ENCODE measurements around the gene PLPPR2.
"Not testable (repeated sequence)": the region's sequence is repeated elsewhere in the genome, so short reads cannot be mapped to it uniquely, and the experiment has no call there.

The PLPPR2 gene

GRCh38 chr19:11373885-11374432, 18.7 kb downstream of the PLPPR2 start:
- DNase-seq, result peak in 1 of 2 donors; percentile 20

DNA sequence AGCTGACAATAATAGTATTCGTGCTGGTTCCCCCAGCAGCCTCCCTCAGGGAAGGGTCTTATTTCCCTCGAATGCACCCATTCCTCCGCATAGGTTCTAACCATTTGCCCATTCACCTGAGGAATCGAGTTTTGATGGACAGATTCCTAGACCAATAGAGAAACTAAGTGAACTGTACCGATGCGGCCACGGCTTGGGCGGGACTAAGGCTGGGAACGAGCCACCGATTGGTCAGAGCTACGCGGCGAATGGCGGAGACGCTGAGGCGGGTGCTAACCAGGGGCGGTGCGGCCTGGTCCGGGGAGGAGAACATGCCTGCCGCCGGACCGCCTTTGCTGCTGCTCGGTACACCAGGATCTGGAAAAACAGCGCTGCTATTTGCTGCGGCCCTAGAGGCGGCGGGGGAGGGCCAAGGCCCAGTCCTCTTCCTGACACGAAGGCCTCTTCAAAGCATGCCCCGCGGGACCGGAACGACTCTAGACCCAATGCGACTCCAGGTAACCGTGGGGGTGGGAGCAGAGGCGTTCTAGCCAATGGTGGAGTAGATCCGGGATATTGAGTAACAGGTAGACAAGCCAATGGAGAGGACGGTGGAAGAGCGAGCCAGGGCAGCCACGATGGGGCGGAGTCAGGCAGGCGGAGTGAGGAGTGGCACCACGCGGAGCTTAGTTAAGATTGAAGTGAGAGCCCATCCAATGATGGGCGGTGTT, 19.4 kb downstream of the PLPPR2 start, which contains the start of gene SWSAP1:
SWSAP1 (plus strand) TSS at position 234 of the 710 bp plus-strand sequence; CDS start at position 249, 15 bp downstream.
- DNase-seq, result peak; percentile 99 to 100

DNA sequence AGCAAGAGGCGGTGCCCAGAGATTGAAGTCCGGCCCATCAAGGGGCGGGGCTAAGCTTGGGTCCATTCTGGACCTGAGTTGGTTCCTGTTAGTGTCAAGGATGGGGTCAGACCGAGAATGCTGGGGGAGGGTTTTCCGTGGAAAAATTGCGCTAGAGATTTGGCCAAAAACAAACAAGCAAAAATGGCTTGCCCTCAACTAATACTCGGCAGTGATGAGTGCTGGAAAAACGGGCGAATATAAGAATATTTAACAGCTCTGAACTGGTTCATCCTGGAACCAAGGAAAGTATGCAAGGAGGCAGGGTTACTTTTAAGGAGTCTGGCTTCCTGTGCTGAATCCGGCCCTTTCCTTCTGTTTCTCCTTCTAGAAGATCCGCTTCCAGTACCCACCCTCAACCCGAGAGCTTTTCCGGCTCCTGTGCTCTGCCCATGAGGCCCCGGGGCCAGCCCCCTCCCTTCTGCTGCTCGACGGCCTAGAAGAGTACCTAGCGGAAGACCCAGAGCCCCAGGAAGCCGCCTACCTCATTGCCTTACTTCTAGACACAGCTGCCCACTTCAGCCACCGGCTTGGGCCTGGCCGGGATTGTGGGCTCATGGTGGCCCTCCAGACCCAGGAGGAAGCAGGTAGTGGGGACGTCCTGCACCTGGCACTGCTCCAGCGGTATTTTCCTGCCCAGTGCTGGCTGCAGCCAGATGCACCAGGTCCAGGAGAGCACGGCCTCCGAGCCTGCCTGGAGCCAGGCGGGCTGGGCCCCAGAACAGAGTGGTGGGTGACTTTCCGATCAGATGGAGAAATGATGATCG, 20.1 kb downstream of the PLPPR2 start:
- DNase-seq, result peak; percentile 78 to 81

DNA sequence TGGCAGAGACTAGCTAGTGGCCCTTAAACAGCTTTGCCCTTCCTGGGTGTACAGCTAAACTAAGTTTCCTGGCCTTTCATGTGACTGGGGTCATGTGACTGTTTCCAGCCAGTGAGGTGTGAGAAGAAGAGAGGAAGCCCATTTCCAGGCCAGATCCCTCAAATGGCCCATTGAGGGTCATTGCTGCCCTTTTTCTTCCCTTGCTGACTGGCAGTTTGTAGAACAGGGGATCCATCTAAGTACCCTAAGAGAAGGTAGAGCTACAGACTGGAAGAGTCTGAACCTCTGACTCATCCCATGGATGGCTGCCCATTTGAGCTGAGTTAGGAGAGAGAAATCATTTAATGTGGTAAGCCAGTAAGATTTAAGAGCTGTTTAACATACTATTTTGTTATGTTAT, 22.0 kb downstream of the PLPPR2 start:
- peak; percentile 20 to 23 for DNase-seq

DNA sequence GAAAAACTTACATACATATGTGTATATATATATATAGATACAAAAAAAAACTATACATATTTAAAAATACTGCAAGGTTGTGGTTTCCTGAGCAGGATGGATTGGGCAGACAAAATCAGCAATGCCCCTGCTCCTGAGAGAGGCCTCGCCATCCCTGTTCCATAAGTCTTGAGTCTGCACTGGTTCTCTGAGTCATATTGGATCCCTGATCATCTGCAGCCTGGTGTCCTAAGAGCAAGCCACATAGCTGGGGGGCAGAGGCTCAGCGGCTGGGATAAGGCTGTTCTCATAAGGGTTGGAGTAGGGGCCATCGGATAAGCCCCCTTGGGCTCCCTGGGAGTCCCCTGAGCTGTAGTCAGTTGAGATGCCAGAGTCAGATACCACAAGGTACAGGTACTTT, 22.5 kb downstream of the PLPPR2 start:
- DNase-seq, result no peak

- peak in 1 of 2 donors; percentile 30 for DNase-seq
These were observed 23.3 kb downstream of the PLPPR2 start for GRCh38 chr19:11378319-11379189.

GRCh38 chr19:11379269-11379845, 24.1 kb downstream of the PLPPR2 start:
- not testable (repeated sequence) for DNase-seq

- peak in 1 of 2 donors; percentile 9 for DNase-seq
These were observed 24.7 kb downstream of the PLPPR2 start for GRCh38 chr19:11379857-11380350.

DNA sequence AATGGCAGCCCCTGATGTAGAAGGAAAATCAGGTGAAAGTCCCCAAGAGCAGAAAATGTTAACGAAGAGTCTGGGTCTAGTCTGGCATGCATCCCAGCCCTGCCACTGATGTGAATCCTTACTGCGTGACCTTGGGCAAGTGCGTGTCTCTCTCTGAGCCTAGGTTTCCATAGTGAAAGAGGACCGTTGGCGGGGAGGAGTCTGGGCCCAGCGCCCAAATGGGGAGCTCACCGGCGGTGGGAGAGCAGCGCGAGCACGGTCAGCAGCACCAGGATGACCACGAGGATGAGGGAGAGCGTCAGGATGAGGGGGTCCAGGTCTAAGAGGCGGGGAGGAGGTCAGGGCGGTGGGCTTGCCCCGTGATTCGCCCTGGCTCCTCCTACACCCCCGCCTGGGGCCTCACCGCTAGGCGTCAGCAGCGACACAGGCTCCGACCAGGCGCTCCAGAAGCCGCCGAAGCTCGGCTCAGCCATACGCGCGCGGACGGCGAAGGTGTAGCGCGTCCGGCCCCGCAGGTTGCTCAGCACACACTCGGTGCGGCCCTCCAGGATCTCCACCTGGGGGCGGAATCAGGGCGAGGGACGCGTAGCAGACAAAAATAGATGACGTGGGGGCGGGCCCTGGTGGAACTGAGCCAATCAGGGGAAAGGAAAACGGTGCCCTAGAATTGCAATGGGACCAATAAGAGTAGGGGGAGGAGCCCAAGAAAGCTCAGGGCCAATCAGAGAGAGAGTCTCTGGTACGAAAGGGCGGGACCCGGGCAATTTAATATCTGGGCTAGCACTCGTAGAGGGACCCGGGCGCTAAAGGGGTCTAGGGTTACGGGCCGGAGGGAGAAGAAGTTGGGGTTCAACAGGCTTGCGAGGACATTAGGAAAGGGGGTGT, 25.7 kb downstream of the PLPPR2 start:
- DNase-seq, result peak; percentile 99

DNA sequence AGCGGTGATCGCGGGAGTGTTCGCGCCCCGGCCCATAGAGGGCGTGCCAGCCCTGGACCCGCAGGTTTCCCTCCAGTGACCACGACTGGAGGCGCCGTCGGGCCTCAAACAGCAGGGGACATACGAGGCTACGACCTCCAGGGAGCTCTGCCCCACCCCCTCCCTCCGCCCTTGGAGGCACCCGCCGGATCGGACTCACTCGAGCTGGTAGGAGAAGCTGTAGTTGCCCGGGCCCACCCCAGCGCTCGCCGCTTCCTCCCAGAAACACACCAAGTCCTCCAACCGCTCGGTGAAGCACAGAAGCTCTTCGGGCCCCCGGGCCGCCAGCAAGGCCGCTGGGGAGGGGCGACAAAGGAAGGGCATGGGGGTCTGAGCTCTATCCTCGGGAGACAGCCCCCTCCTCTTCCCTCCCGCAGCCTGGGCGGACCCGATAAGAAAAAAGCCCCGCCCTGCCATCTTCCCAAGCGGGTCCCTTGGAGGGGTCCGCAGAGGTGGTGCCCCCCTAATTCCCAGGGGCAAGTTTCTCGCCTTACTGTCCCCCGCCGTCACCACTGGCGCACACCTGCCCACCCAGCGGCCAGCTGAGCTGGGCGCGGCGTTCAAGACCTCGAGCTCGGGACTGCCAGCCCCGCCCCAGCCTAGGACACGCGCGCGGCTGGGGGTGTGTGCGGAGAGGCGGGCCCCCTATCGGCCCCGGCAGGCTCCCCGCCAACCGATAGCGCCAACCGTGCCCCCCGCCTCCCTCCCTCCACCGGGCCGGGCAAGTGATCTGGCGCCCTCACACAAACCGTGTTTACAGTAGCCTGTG, 27.9 kb downstream of the PLPPR2 start:
- DNase-seq, result peak; percentile 45 to 62

- no peak for DNase-seq
These were observed 28.4 kb downstream of the PLPPR2 start for GRCh38 chr19:11383706-11384048.

GRCh38 chr19:11384778-11385129, 29.5 kb downstream of the PLPPR2 start:
- DNase-seq, result no peak

GRCh38 chr19:11387162-11388034, 32.2 kb downstream of the PLPPR2 start:
- DNase-seq, result peak in 1 of 2 donors; percentile 35

DNA sequence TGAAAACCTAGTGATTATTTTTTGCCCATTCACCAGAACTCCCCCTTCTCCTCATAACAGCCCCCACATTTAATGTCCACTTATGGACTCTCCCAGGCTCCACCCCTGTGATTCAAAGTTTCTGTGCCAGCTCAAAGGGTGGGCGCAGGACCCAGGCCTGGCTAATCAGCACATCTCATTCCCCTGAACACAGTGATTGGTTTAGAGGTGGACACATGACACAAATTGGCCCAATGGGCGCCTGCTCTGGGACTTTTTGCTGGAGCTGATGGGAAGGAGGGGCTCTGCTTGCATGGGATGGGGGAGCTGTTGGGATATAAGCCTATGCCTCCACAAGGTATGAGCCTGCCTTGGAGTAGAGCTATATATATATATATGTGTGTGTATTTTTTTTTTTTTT, 35.1 kb downstream of the PLPPR2 start:
- DNase-seq, result no peak

GRCh38 chr19:11390933-11391680, 35.9 kb downstream of the PLPPR2 start:
- DNase-seq, result no peak

DNA sequence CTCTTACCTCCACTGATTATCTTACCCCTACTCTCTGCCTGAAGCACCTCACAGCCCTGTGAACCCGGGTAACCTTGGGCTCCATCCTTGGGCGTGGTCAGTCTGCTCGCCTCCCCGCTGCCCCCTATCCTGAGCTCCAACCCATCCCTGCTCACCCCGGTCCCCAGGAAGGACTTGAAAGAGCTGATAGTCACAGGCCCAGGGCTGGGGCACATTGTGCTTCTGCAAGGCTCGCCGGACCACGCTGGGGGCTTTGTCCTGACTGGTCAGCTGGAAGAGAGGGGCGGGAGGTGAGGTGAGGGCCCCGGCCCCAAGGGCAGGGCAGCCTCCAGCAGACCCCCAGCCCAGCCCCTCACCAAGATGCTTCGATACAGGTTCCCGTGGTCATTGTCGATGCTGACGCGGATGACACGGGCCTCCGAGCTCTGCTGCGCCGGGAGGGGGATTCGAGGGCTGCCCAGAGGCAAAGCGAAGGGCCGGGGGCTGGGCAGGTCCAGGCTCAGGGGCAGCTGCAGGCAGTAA, 41.9 kb downstream of the PLPPR2 start:
- DNase-seq, result no peak

DNA sequence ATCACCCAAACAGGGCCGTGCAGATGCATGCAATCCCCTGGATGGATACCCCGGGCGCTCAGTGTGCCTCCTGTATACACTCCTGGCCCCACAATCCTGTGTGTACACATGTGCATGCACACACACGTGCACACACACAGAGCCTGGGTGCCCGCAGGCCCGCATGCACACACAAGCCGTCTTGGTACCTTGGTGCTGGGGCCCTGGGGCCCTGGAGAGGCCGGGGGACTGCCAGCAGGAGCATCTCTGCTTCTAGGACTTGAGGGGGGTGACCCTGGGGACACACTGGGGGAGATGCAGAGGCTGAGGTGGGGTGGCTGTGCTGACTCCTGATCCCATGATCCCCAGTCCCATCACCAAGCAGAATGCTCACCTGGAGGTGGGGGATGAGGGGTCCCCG, 44.4 kb downstream of the PLPPR2 start:
- DNase-seq, result no peak

GRCh38 chr19:11400798-11401197, 45.6 kb downstream of the PLPPR2 start:
- DNase-seq, result no peak
